NCI-H526 (cell line): ENCODE data around the gene SLC48A1.
A peak's percentile ranks its signal among the peaks of the same experiment; 100 is the strongest.

Source experiments
- DNase-seq, 2 experiments: peaks; one replicate each; lab custom pipeline; 2025; lab: John Stamatoyannopoulos, UW

The SLC48A1 gene

GRCh38 chr12:47777151-47777550 is 4.1 kb downstream of the SLC48A1 start:
- no peak for DNase-seq

DNA sequence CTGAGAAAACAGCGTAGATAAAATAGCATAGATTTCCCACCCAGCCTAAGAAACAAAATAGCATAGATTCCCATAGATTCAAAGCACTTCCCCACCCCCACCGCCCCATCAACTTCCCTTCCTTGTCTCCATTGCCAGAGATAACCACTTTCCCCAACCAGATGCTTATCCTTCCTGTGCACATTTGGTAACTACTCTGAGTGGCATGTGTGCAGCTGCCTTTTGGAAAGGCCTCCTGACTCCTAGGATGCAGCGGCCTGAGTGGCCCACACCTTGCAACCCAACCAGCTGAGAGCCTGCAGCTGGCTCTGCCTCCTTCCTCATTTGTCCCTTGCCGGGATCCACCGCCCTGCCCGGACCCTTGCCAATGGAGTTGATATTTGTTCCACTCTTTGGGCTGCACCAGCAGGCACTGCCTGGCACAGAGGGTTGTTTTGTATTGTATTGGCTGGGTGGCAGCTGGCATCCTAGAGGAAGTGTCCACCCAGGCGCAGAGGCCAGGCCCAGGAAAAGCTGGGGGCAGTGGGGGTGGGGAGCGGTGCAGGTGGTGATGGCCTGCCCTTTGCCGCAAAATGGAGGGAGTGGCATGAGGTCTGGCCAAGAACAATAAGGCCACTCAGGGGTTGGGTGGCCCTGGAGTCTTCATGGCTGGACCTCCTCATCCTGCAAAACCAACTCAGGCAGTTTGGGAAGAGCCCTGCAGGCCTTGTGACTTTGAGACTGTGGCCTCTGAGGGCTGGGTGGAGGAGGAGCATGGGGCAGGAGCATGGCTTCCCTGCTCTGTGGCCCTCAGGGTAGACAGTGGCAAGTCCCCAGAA is 4.9 kb downstream of the SLC48A1 start:
- DNase-seq, result no peak

DNA sequence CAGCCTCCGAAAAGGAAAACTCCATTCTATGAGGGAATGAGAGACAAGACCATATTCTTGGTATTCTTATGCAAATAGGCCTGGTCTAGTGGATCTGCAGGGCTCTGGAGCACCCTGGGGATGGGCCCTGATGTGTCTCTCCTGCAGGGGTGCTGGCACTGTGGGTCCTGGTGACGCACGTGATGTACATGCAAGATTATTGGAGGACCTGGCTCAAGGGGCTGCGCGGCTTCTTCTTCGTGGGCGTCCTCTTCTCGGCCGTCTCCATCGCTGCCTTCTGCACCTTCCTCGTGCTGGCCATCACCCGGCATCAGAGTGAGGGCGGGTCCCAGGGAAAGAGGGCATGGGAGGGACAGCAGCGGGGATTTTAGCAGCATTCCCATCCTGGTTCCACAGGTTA is 5.8 kb downstream of the SLC48A1 start:
- DNase-seq, result peak in 1 of 2 experiments; percentile 45

GRCh38 chr12:47779301-47779942 is 6.4 kb downstream of the SLC48A1 start:
- DNase-seq, result peak; percentile 77 to 88

- no peak for DNase-seq
Observed at GRCh38 chr12:47779943-47780504, 7.0 kb downstream of the SLC48A1 start.

DNA sequence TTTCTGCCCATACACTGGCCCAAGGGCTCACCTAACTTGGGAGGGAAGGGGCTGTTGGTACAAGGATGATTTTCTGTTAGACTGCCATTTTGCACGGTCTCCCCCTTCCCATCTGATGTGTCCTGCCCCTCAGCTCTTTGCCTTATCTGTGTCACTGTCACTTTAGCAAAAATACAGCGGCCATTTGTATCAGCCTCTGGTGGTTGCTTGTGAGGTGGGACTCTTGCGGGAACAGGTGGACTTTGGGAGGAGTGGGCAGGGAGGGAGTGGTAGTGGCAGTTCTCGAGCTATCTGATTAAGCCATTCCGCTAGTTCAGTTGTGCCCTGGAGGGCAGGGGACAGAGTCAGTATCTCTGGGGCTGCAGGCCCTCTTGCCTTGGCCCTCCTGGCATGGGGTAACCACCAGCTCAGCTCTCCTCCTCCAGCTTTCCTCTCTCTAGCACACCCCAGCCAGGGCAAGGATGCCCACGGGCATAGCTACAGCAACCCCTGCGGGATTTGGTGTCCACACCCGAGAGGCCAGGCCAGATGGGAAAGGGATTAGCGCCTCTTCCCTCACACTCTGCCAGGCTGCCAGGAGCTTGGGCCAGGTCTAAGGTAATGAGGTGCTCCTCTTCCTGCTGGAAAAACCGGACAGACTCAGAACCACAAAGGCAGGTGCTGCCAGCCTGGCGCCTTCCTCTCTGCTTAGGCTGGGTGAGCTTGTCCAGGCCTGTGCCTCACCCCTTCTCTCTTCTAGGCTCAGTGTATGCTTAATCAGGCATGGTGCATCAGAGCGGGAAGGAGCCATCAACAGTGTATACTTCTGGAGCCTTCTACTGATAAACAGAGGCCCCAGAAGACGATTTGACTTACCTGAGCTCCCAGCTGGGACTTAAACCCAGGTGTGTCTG is 8.7 kb downstream of the SLC48A1 start:
- peak; percentile 91 to 94 for DNase-seq

DNA sequence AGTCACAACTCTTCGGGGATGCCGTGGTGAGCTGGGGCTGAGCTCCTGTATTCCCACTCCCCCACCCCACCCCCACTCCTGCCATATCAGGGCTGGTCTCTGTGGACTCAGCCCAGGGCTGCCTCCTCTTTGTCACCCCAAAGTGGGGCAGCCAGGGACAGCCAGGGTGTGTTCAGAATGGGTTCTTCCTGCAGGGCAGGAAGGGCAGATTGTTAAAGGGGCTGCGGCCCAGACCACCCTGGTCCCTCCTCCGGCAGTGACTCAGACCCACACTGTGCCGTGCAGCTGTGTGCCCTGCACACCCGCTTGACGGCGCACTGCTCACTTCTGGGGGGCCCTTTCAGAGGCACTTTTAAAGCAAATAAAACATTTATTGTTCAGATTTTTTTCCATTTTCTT is 9.3 kb downstream of the SLC48A1 start:
- DNase-seq, result no peak

- DNase-seq, result no peak
Observed at GRCh38 chr12:47783024-47783755, 10.2 kb downstream of the SLC48A1 start.

DNA sequence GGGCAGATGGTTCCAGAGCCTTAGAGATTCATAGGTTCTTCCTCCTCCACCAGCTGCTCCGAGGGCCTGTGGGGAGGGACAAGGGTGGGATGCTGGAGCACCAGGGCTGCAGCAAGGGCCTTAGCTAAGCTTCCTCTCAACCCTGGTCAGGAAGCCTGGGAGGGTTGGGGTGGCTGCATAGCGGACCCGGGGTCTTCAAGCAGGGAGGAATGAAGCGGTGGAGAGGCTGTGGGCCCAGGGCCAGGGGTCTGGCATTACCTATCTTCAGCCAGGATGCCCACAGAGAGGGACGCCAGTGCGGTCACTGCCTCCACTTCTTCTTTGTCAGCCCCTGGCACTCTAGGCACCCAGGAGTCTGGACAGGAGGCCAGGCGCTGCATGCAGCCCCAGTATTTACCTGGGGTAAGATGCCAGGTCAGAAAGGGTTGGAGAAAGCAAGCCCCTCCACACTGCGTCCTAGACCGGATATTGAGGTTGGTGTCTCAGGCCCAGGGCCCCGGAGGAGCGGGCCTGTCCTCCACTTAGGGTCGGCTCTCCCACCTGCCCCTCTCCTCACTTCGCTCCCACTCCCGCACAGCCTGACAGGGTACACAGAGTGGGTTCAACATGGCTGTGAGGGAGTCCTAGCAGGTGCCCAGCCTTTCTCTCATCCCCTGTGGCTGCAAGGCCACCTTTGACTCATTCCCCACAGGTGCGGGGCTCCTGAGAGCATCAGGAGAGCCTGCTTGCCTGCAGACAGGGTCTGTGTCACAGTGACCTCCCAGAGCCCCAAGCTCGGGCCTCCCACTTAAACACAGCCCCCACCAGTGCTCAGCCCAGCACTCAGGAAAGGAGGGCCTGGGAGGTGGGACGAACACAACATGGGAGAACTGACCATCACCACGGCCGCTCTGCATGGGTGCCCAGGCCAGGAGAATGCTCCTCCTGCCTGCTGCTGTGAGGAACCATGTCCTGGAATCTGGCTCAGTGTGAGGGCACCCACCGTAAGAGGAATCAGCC is 11.1 kb downstream of the SLC48A1 start:
- no peak for DNase-seq

GRCh38 chr12:47785036-47785886 is 12.2 kb downstream of the SLC48A1 start:
- DNase-seq, result no peak

- DNase-seq, result no peak
Observed at GRCh38 chr12:47785887-47786661, 13.0 kb downstream of the SLC48A1 start.

- no peak for DNase-seq
Observed at GRCh38 chr12:47786662-47787280, 13.7 kb downstream of the SLC48A1 start.

GRCh38 chr12:47787596-47788319 is 14.7 kb downstream of the SLC48A1 start:
- DNase-seq, result no peak

- DNase-seq, result no peak
Observed at GRCh38 chr12:47789141-47789540, 16.1 kb downstream of the SLC48A1 start.

DNA sequence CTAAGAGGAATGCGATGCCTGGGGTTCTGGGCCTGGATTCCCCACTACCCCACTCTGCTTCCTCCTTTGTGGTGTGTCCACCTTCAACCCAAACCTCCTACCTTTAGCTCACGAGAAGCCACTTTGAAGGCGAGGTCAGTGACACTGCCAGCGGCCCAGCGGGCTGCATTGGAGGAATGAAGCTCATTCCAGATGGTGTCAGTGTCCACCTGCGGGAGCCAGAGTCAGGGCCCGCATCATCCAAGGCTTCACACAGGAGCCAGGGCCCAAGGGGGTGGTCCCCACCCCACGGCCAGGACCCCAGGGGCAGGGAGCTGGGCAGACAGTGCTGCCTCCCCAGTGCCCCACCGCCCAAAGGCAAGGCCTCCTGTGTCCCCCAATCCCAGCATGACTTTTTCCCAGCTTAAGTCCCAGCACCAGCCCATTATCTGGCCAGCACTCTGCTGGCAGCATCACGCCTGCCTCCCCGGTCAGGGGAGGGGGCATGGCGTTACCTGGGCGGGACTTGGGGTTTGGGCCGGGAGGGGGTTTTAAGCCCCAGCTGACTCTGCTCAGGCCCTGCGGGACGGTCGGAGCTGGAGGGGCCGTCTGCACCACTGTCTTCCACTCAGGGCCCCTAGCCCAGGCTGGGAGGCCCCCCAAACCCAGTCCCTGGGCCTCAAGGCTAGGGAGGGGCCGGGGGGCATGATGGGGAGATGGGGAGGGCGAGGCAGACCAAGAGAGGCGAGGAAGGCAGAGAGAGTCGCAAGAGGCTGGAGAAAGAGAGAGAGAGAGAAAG is 16.9 kb downstream of the SLC48A1 start:
- no peak for DNase-seq

DNA sequence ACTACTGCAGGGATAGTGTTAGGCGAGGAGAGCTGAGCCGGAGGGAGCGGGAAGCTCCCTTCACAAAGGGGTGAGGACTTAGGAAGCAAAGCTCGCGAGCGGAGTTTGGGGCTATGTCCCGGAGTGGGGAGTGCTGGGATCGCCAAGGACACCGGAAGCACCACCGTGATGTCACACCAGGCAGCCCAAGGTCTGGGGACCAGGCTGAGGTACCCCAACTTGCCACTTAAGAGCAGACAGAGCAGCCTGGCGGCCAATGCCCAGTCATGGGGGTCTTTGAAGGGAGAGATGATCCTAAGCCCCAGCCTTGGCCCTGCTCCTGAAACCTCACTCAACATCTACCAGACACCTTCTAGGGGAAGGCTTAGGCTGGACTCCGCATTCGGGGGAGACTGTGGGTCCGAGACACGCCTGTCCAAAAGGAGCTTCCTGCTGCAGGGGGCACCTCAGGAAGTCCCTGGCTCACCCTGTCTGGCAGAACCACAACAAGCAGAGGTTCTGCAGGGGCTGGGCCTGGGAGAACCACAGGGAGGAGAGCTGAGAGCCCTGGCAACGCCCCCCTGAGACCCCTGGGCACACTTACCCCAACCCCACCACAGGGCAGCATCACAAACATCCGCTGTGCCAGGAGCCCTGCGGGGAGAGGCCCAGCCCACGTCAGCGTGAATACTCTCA is 17.8 kb downstream of the SLC48A1 start:
- DNase-seq, result no peak
